Erythroblast (primary cell): Measurements from ENCODE around the gene C11orf87.

Experiments used
- GATA1 ChIP-seq: IDR thresholded peaks from 2 replicates; pipeline ENCODE4 v1.6.1; 2011; ENCODE audit warnings: low read depth, mild to moderate bottlenecking, control low read depth, low read length, moderate library complexity
- POLR2A ChIP-seq: IDR thresholded peaks from 2 replicates; pipeline ENCODE4 v1.6.1; 2011; ENCODE audit warnings: mild to moderate bottlenecking, low read length

DNA sequence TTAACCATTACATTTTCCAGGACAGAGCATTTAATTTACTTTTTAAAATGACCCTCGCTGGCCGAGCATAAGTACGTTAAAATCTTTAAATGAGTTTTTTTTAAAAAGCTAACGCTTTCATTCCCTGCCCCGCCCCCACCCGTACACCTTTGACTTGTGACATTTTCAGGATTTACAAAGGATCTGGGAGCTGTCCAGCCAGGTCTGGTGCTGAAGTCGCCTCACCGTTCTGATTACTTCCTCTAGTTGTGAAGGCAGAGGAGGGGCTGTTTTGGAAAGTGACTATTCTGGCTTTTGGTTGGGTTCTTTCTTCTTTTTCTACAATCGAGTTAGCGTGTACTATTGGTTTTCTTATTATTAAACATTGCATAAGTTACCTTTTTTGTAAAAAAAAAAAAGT is 2.9 kb downstream of the C11orf87 start:
- TF ChIP-seq POLR2A (no peak), GATA1 (no peak)
